ENCODE measurements around the gene OTOF.
A peak's percentile ranks its signal among the peaks of the same experiment; 100 is the strongest.

OTOF gene

DNA sequence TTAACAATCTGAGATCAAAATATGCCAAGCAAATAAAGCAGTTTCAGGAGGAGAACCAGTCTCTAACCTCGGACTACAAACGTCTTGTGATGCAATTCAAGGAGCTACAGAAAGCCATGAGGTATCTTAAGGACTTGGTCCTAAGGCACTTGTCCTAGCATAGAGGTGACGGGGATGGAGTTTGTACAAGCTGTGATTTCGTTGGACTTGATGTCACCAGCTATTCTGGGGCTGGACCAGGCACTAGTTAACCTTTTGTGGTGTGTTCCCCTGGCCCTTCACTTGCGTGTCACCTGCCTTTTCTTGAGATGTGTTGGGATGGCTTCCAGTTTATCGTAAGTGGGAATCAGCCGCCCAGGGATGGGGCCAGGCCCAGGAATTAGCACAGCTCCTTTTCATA is 33.7 kb downstream of the OTOF start:
- no peak for DNase-seq

GRCh38 chr2:26442707-26443106 is 35.2 kb downstream of the OTOF start:
- no peak for DNase-seq

DNA sequence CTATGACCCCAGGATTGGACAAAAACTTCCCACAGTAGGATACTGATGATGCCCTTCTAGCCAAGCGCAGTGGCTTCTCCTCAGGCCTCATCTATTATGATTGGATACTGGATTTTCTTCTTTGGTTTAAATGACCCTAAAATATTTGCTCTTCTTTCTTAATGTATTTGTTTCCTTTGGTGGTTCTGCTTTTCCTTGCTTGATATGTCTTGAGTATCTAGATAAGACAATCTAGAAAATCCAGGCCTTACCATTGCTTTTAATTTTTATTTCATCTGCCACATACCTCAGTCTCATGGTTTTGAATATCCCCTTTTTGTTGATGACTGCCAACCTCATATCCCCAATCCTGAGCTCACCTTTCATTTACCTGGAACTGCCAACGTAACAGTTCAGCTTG is 35.6 kb downstream of the OTOF start:
- no peak for DNase-seq

GRCh38 chr2:26438926-26439325 is 39.0 kb downstream of the OTOF start:
- no peak for DNase-seq

DNA sequence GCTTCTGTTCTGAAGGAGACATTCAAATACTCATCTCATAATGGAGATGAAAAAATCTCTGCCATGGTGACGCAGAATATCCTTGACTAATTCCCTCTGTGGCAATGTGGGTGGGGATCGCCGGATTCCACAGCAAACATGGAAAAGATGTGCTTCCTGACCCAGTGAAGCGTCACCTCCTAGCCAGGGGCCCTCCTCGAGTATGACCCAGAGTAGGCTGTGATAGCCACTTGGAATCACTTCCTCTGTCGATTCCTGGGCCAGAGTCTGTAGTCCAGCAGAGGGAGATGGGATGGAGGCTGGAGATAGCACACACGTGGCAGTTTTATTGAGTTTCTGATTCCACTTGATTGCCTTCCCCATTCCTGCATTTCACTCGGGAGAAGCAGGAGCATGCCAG is 39.4 kb downstream of the OTOF start:
- no peak for DNase-seq

DNA sequence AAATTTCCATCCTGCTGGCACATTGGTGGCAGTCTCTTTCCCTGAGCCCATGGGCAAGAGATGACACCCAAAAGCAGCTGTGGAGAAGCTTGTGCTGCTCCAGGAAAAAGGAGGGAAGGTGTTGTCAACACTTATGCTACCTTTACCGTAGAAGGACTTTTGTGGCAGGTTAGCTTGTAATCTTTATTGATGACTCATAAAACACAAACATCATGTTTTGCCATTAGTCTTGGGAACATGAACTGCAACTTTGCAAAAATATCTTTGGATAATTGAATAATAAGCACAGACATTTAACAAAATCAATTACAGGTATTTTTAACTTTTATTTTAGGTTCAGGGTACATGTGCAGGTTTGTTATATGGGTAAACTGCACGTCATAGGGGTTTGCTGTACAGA is 42.8 kb downstream of the OTOF start:
- DNase-seq: no peak

GRCh38 chr2:26432859-26433258 is 45.1 kb downstream of the OTOF start:
- DNase-seq: no peak

- DNase-seq: no peak
These were observed 45.6 kb downstream of the OTOF start for GRCh38 chr2:26432363-26432762.

GRCh38 chr2:26430826-26431225 is 47.1 kb downstream of the OTOF start:
- DNase-seq: no peak

GRCh38 chr2:26429779-26430578 is 47.9 kb downstream of the OTOF start:
- peak; percentile 21 to 31 for DNase-seq

DNA sequence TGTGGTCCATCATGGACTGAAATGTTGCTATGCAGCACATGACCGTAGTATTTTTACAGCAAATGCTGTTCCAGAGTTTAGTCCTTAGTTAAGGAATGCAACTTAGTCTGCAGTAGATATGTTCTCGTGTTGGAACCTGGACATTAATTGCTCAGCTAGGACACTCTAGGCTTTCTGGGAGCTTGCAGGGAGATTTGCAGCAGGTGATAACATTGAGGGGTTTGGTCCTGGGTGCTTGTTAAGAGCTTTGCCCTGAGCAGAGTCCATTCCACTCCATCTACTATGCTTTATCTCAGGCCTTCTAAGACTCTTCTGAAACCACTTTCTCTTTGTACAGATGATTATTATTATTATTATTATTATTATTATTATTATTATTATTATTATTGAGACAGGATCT is 49.1 kb downstream of the OTOF start:
- DNase-seq: no peak

- DNase-seq: no peak
These were observed 53.7 kb downstream of the OTOF start for GRCh38 chr2:26424221-26424620.

DNA sequence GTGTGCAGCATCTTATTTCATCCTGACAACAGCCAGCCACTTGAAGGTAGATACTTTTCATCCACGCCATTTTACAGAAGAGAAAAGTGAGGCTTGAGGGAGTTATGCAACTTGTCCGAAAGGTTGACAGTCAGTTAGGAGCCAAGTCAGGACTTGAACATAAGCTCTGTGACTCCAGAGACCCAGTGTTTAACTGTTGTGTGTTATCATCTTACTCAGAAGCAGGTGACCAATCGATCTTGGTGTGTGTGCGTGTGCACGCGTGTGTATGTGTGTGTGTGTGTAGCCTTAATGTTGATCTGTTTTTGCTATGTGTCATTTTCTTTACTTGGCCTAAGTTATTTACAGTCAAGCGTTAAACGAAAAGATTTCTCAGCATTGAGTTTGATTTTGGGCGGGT is 54.2 kb downstream of the OTOF start:
- no peak for DNase-seq

DNA sequence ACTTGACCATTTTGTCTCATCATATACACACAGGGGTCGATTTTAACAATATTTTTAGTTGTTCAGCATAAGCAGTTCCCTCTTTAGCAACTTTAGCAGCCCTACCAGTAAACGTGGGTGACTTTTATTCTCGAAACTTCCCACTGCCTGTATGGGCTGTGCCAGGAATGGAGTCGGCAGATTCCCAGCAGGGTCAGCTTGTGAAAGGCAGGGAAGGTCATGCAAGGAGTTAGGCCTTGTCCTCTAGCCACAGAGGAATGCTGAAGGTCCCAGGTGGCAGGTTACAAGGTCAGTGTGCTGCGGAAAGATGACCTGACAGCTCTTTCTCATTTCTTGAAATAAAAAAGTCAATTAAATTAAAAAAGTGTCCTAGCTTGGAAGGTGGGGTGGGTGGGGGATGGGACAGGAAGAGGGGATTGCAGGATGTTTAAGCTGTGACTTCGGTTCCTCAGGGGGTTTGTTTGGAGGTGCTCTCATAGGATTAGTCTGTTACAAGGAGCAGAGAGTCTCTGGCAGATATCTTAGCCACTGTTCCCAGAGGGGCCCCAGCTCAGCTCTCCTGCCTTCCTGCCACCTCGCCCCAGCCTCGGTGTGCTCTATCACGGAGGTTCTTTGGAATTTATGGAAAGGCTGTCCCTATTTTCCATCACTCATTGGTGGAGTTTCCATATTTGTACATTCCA is 54.8 kb downstream of the OTOF start:
- DNase-seq: no peak

- DNase-seq: no peak
These were observed 56.0 kb downstream of the OTOF start for GRCh38 chr2:26421961-26422360.

- no peak for DNase-seq
These were observed 63.6 kb downstream of the OTOF start for GRCh38 chr2:26414311-26414710.

DNA sequence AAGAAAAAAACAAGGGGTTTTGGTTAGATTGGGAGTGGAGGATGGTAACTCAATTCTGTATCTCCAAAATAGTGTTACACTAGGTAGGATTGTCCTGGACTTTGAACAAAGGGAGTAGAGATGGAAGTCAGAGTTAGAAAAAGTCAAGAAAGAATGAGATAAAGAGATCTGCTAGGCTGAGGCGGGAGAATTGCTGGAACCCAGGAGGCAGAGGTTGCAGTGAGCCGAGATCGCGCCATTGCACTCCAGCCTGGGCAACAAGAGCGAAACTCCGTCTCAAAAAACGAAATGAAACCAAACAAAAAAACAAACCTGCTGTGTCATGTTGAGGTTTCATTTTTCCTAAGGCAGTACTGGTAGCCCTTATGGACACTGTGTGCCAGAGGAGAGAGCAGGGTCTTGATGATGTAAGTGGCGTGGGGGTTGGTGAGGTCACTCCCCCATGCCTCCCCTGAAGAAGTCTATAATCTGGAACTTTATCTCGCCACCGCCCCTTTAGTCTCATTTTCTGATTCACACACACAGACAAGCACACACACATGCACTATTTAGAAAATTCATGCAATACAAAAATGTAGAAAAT is 65.7 kb downstream of the OTOF start:
- no peak for DNase-seq

DNA sequence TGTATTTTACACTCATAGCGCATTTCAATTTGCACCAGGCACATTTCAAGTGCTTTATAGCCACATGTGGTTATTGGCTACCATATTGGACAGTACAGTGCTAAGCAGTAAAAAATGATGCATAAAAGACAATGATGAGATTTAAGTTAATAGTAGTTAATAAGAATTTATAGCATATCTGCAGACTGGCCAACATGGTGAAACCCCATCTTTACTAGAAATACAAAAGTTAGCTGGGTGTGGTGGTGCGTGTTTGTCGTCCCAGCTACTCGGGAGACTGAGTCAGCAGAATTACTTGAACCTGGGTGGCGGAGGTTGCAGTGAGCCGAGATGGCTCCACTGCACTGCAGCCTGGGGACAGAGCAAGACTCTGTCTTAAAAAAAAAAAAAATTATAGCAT is 66.5 kb downstream of the OTOF start:
- no peak for DNase-seq

- no peak for DNase-seq
These were observed 67.1 kb downstream of the OTOF start for GRCh38 chr2:26410764-26411243.

DNA sequence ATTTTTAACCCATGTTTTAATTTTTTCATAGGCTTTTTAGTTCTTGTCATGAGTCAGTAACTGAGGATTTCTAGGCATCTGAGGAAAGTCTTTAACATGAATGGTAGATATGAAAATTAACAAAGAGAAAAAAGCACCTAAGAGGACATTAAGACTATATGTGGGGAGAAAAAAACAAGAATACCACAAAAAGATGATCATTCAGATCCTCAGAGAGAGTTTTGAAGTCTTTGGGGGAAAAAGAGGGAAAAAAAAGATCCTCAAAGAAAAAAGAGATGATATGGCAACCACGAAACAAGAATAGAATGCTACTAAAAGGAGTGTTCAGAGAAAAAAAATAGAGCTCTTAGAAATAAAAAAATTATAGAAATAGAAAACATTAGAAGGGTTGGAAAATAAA is 68.1 kb downstream of the OTOF start:
- no peak for DNase-seq

DNA sequence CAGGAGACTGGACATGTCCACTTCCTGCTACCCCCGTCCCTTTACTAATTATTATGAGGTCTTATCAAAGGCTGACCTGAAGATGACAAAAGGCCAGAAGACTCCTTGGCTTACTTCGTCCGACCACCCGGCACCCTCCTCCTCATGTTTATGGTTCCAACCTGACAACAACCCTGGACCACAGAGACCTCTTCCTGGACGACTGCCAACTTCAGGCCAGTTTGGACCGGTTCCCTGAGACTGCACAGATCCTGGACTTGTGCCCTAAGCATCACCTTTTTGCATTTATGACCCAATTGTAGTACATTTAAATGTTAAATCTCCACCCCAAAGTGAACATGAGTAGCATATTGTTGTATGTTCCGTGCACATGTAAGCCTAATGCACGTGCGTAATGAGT is 70.4 kb downstream of the OTOF start:
- DNase-seq: no peak
